Thoracic aorta (tissue), 2 donors: ENCODE results near the gene RAD21L1. TPM values are rescaled to one million over a fixed set of nuclear protein-coding genes. Genes with fewer than 3 reads are reported as not detected.

Experiments used
- ATAC-seq: fragments of 150-250 bp; one replicate; pipeline ENCODE4 v1.8.0; 2017; ENCODE audit warnings: low read depth; ENCODE audit not compliant: insufficient number of reproducible peaks, low FRiP score
- DNase-seq: peaks from one replicate; pipeline ENCODE4 v3.0.0-alpha.2; 2020; ENCODE audit warnings: low spot score
- H3K27ac ChIP-seq, 2 donors: fragments of 200-600 bp; sonication (generic); 1 replicate in 1 of 2; 2 replicates in 1 of 2; pipeline ENCODE4 v1.5.1; 2016; ENCODE audit warnings: mild to moderate bottlenecking in 2 of 2, moderate library complexity in 2 of 2
- H3K27me3 ChIP-seq: fragments of 200-600 bp; sonication (generic); replicated peaks from 2 replicates; pipeline ENCODE4 v1.6.0; 2016; ENCODE audit warnings: mild to moderate bottlenecking; ENCODE audit not compliant: insufficient read depth
- H3K36me3 ChIP-seq: fragments of 200-600 bp; sonication (generic); one replicate; pipeline ENCODE4 v1.5.1; 2016
- H3K4me1 ChIP-seq, 2 donors: fragments of 200-600 bp; sonication (generic); 1 replicate in 1 of 2; 2 replicates in 1 of 2; pipeline versions ENCODE4 v1.5.1 to v1.6.0; 2016; ENCODE audit warnings: low read depth in 2 of 2, mild to moderate bottlenecking in 1 of 2; ENCODE audit not compliant: control insufficient read depth in 1 of 2
- H3K4me3 ChIP-seq: fragments of 200-600 bp; sonication (generic); 2 replicates; pipeline ENCODE4 v1.5.1; 2016; ENCODE audit warnings: mild to moderate bottlenecking
- H3K9me3 ChIP-seq: fragments of 200-600 bp; sonication (generic); 2 replicates; pipeline ENCODE4 v1.5.1; 2016
- CTCF ChIP-seq: fragments of 200-600 bp; sonication (generic); IDR thresholded peaks from one replicate; pipeline ENCODE4 v1.5.1; 2019; ENCODE audit warnings: antibody characterized with exemption
- total RNA-seq, 2 donors: library from RNA; depleted of rRNA; stranded (reverse); fragments of >200 nt; gene quantifications; one replicate each; pipeline versions ENCODE4 v1.1.0 to v1.2.3, GENCODE V29; 2016

RAD21L1 gene
- total RNA-seq, 2 donors from 2014 or later = not detected

DNA sequence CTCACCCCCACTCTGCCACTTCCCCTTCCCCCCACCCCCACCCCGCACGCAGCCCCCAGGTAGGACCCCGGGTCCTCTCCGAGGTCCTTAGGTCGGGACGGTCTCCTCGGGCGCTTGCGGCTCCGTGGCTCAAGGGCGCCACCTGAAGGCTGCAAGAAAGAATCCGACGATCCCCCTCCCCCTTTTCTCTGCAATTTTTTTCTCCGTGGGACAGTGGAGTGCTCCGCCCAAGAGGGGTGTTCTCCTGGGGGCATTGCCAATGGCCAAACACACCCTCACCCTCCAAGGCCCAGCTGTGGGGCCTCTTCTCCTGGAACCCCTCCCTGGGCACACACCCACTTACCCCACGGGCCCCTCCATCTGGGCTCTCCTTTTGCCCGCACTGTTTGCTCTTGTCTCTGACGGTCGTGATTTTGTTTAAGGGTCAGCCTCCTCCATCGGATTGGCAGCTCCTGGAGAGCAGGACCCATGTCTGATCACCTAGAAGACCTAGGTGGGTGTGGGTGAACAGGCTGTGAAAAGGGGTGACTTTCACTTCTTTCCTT is 40.0 kb upstream of the RAD21L1 start:
- ATAC-seq (no peak), DNase-seq (no peak)
- H3K4me1 ChIP-seq = no peaks in the 10 kb centered on the region
- H3K27me3 ChIP-seq = no peaks in the 10 kb centered on the region
- peak overlapping the region; percentile 60 for H3K4me3 ChIP-seq
- no peak overlapping the region for H3K27ac ChIP-seq
- no peaks in the 10 kb centered on the region for H3K36me3 ChIP-seq
- no peaks in the 10 kb centered on the region for H3K9me3 ChIP-seq
- no peak for TF ChIP-seq CTCF

GRCh38 chr20:1186367-1186991 is 39.4 kb upstream of the RAD21L1 start:
- no peaks in the 10 kb centered on the region for H3K4me1 ChIP-seq
- ATAC-seq (no peak), DNase-seq (no peak)
- H3K9me3 ChIP-seq = no peaks in the 10 kb centered on the region
- no peak overlapping the region for H3K27ac ChIP-seq
- no peak overlapping the region for H3K4me3 ChIP-seq
- no peaks in the 10 kb centered on the region for H3K36me3 ChIP-seq
- TF ChIP-seq CTCF = no peak
- no peaks in the 10 kb centered on the region for H3K27me3 ChIP-seq

DNA sequence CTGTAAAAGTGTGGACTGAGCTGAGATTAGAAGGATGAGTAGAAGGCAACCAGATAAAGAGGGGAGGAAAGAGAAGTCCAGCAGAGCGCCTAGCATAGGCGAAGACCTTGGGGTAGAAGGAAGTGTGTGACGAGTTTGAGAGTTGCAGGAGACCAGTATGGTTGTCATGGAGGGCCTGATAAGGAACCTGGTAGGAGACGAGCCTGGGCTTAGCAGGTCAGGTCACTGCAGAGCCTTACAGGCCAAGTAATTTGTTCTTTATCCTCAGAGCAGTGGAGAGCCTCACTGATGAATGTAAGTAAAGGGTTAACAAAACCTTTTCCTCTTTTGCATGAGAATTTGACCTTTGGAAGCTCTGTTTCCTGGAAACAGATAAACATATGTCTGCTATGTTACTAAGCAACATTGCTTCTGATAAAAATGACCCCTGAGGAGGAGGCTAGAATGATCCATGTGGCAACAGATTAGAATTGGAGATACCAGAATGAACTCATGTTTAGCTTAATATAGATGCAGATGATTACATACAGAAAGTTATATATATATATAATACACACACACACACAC is 38.2 kb upstream of the RAD21L1 start:
- no peak for TF ChIP-seq CTCF
- DNase-seq = no peak
- H3K9me3 ChIP-seq = no peaks in the 10 kb centered on the region
- no peak overlapping the region for H3K27ac ChIP-seq
- H3K27me3 ChIP-seq = no peaks in the 10 kb centered on the region
- ATAC-seq = no peak
- H3K4me3 ChIP-seq = no peak overlapping the region
- H3K4me1 ChIP-seq = no peaks in the 10 kb centered on the region
- H3K36me3 ChIP-seq = no peaks in the 10 kb centered on the region

DNA sequence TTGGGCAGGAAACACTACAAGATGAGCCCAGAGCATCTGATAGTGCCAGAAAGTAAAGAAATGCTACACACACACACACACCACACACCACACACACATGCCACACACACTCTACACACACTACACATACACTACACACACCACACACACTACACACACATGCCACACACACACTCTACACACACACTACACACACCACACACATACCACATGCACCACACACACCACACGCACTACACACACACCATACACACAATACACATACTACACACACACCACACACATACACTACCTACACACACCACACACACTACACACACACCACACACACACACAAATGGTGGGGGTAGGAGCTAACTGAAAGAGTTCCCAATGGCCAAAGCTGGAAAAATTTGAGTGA is 37.5 kb upstream of the RAD21L1 start:
- no peaks in the 10 kb centered on the region for H3K27me3 ChIP-seq
- no peak overlapping the region for H3K27ac ChIP-seq
- TF ChIP-seq CTCF = no peak
- ATAC-seq = no peak
- H3K9me3 ChIP-seq = no peaks in the 10 kb centered on the region
- no peak for DNase-seq
- no peaks in the 10 kb centered on the region for H3K36me3 ChIP-seq
- H3K4me1 ChIP-seq = no peaks in the 10 kb centered on the region
- H3K4me3 ChIP-seq = no peak overlapping the region

- no peaks in the 10 kb centered on the region for H3K4me1 ChIP-seq
- H3K36me3 ChIP-seq = no peaks in the 10 kb centered on the region
- no peak overlapping the region for H3K4me3 ChIP-seq
- H3K27ac ChIP-seq = no peak overlapping the region
- no peaks in the 10 kb centered on the region for H3K27me3 ChIP-seq
- ATAC-seq (no peak), DNase-seq (no peak)
- no peak for TF ChIP-seq CTCF
- H3K9me3 ChIP-seq = no peaks in the 10 kb centered on the region
Observed at GRCh38 chr20:1189827-1190226, 36.0 kb upstream of the RAD21L1 start.
